HepG2 (cell line): Measurements from ENCODE around the gene CREBZF. TPM values are rescaled to one million over a fixed set of nuclear protein-coding genes. Genes with fewer than 3 reads are reported as not detected.

Source experiments
- ATAC-seq: fragments of 200-7000 bp; cut with Tn5 transposase; 3 replicates; pipeline ENCODE4 v1.9.1; 2020; ENCODE audit warnings: mild to moderate bottlenecking, moderate library complexity
- BruUV-seq: library from RNA; stranded (reverse); fragments of 400-500 nt; replicated peaks from 2 replicates; lab custom pipeline; 2021; lab: Mats Ljungman, UMichigan
- CTCF ChIA-PET: fragments of 300-600 bp; formaldehyde crosslinking; extraction: SDS; loops from one replicate; lab custom pipeline; 2021; ENCODE audit warnings: low total read pairs, inconsistent platforms, low intra/inter-chr PET ratio; lab: Yijun Ruan, JAX
- POLR2A ChIA-PET: fragments of 350-600 bp; sonication (Branson Sonifier 250); formaldehyde crosslinking; loops from one replicate; lab custom pipeline; 2020; ENCODE audit warnings: antibody characterized with exemption, inconsistent platforms; lab: Yijun Ruan, JAX
- DNase-seq: peaks from one replicate; pipeline ENCODE4 v3.0.0-alpha.2; 2015; ENCODE audit warnings: low spot score
- FAIRE-seq: peaks from 3 replicates; lab custom pipeline; 2011; peaks lifted over from hg19 to GRCh38; lab: Jason Lieb, UNC
- H2AFZ ChIP-seq: one replicate; pipeline ENCODE4 v1.6.1; 2011; ENCODE audit warnings: low read length, inconsistent platforms
- H3K27ac ChIP-seq: fragments of 300-600 bp; 3 replicates; pipeline ENCODE4 v1.8.0; 2011; ENCODE audit warnings: mixed run types, mild to moderate bottlenecking, mixed read lengths, low read length, inconsistent platforms; ENCODE audit not compliant: insufficient read depth; ENCODE audit errors: extremely low read length
- H3K27me3 ChIP-seq, 2 experiments: fragments of 200-600 bp in 1 of 2; 2 replicates in 1 of 2; 3 replicates in 1 of 2; pipeline versions ENCODE4 v1.6.0 to v1.8.0; 2011; ENCODE audit warnings: low read length in 2 of 2, mild to moderate bottlenecking in 2 of 2, moderate library complexity in 2 of 2, inconsistent platforms in 1 of 2; ENCODE audit not compliant: insufficient read depth in 2 of 2, control insufficient read depth in 1 of 2
- H3K36me3 ChIP-seq, 2 experiments: fragments of 200-600 bp in 1 of 2; replicated peaks in 1 of 2; 2 replicates in 1 of 2; 3 replicates in 1 of 2; pipeline versions ENCODE4 v1.5.1 to v1.8.0; 2011; ENCODE audit warnings: low read length in 2 of 2, inconsistent platforms in 1 of 2; ENCODE audit not compliant: insufficient read depth in 2 of 2, control insufficient read depth in 1 of 2
- H3K4me1 ChIP-seq: 2 replicates; pipeline ENCODE4 v1.5.1; 2012; ENCODE audit warnings: low read length, inconsistent platforms; ENCODE audit not compliant: insufficient read depth
- H3K4me2 ChIP-seq: 2 replicates; pipeline ENCODE4 v1.6.0; 2011; ENCODE audit warnings: low read depth, low read length, inconsistent platforms
- H3K4me3 ChIP-seq, 3 experiments: fragments of 200-600 bp in 1 of 3; sonication (generic), shearing (Covaris generic) in 1 of 3; replicated peaks in 1 of 3; 2 replicates each; pipeline ENCODE4 v1.5.1; 2011 to 2016; ENCODE audit warnings: low read length in 3 of 3, inconsistent platforms in 2 of 3, low read depth in 2 of 3, mild to moderate bottlenecking in 2 of 3, control low read depth in 1 of 3, mixed read lengths in 1 of 3; ENCODE audit not compliant: insufficient read depth in 1 of 3
- H3K79me2 ChIP-seq: one replicate; pipeline ENCODE4 v1.6.1; 2011; ENCODE audit warnings: low read length, inconsistent platforms; ENCODE audit not compliant: insufficient read depth
- H3K9ac ChIP-seq: 2 replicates; pipeline ENCODE4 v1.6.0; 2011; ENCODE audit warnings: mild to moderate bottlenecking, low read depth, low read length, inconsistent platforms; ENCODE audit not compliant: insufficient read depth
- H3K9me3 ChIP-seq: 2 replicates; pipeline ENCODE4 v1.5.1; 2012; ENCODE audit warnings: mild to moderate bottlenecking, low read length
- H4K20me1 ChIP-seq: 2 replicates; pipeline ENCODE4 v1.6.0; 2011; ENCODE audit warnings: inconsistent platforms, mild to moderate bottlenecking, low read length, moderate library complexity; ENCODE audit not compliant: insufficient read depth
- ARNTL ChIP-seq: sonication (generic); formaldehyde crosslinking; IDR thresholded peaks from 2 replicates; pipeline ENCODE4 v1.4.0; 2020; ENCODE audit warnings: mild to moderate bottlenecking, missing genetic modification reagents
- ATF2 ChIP-seq: sonication (generic); formaldehyde crosslinking; IDR thresholded peaks from 2 replicates; pipeline ENCODE4 v1.4.0; 2020; ENCODE audit warnings: missing genetic modification reagents
- CBX5 ChIP-seq: sonication (generic); formaldehyde crosslinking; IDR thresholded peaks from 2 replicates; pipeline ENCODE4 v1.4.0; 2020; ENCODE audit warnings: missing genetic modification reagents, borderline replicate concordance
- CCDC6 ChIP-seq: sonication (generic); formaldehyde crosslinking; IDR thresholded peaks from 2 replicates; pipeline ENCODE4 v1.8.1; 2022; ENCODE audit warnings: mild to moderate bottlenecking, missing genetic modification reagents, moderate library complexity
- IRX3 ChIP-seq: sonication (generic); formaldehyde crosslinking; IDR thresholded peaks from 2 replicates; pipeline ENCODE4 v1.8.1; 2023; ENCODE audit warnings: mild to moderate bottlenecking, low read depth, missing genetic modification reagents, borderline replicate concordance
- KLF6 ChIP-seq: IDR thresholded peaks from 2 replicates; pipeline ENCODE4 v1.8.0; 2016; ENCODE audit warnings: missing biosample characterization, missing genetic modification reagents
- LCORL ChIP-seq, 2 experiments: fragments of 450-650 bp in 1 of 2; sonication (generic) in 1 of 2; formaldehyde crosslinking in 1 of 2; IDR thresholded peaks; 2 replicates each; pipeline versions ENCODE4 v1.5.0 to v1.6.1; 2017 to 2020; ENCODE audit warnings: antibody characterized with exemption in 1 of 2, missing genetic modification reagents in 1 of 2
- PAWR ChIP-seq: sonication (generic); formaldehyde crosslinking; IDR thresholded peaks from 2 replicates; pipeline ENCODE4 v1.4.0; 2020; ENCODE audit warnings: missing genetic modification reagents, mild to moderate bottlenecking, borderline replicate concordance
- POLR2AphosphoS5 ChIP-seq: IDR thresholded peaks from 2 replicates; pipeline ENCODE4 v1.6.1; 2012; ENCODE audit warnings: low read depth, low read length
- SYNCRIP ChIP-seq: fragments of 200-400 bp; formaldehyde crosslinking; IDR thresholded peaks from 2 replicates; pipeline ENCODE4 v1.6.1; 2018; ENCODE audit warnings: mild to moderate bottlenecking, low read depth, low read length; ENCODE audit not compliant: insufficient read depth
- TRIM22 ChIP-seq: fragments of 450-650 bp; IDR thresholded peaks from 2 replicates; pipeline ENCODE4 v1.6.1; 2017
- YEATS2 ChIP-seq: sonication (generic); formaldehyde crosslinking; IDR thresholded peaks from 2 replicates; pipeline ENCODE4 v1.4.0; 2020; ENCODE audit warnings: missing genetic modification reagents, borderline replicate concordance
- ZBTB20 ChIP-seq: sonication (generic); formaldehyde crosslinking; IDR thresholded peaks from 2 replicates; pipeline ENCODE4 v1.8.1; 2023; ENCODE audit warnings: missing genetic modification reagents, low read depth, mild to moderate bottlenecking, borderline replicate concordance
- ZFP62 ChIP-seq: sonication (generic); formaldehyde crosslinking; IDR thresholded peaks from 2 replicates; pipeline ENCODE4 v1.4.0; 2020; ENCODE audit warnings: missing genetic modification reagents
- ZKSCAN8 ChIP-seq: IDR thresholded peaks from 2 replicates; pipeline ENCODE4 v1.6.1; 2016; ENCODE audit warnings: borderline replicate concordance, missing genetic modification reagents, missing compliant biosample characterization
- ZNF235 ChIP-seq: sonication (generic); formaldehyde crosslinking; IDR thresholded peaks from 2 replicates; pipeline ENCODE4 v1.8.1; 2023; ENCODE audit warnings: mild to moderate bottlenecking, missing genetic modification reagents, borderline replicate concordance
- ZNF432 ChIP-seq: sonication (generic); formaldehyde crosslinking; IDR thresholded peaks from 2 replicates; pipeline ENCODE4 v1.5.0; 2020; ENCODE audit warnings: missing genetic modification reagents, mild to moderate bottlenecking, borderline replicate concordance
- ZNF605 ChIP-seq: sonication (generic); formaldehyde crosslinking; IDR thresholded peaks from 2 replicates; pipeline ENCODE4 v1.8.0; 2022; ENCODE audit warnings: mild to moderate bottlenecking, missing genetic modification reagents
- ZSCAN12 ChIP-seq: sonication (generic); formaldehyde crosslinking; IDR thresholded peaks from 2 replicates; pipeline ENCODE4 v1.9.0; 2021; ENCODE audit warnings: mild to moderate bottlenecking, missing genetic modification reagents
- WGBS: methylation state at CpG from one replicate; pipeline ENCODE4 v1.1.6; 2017; ENCODE audit warnings: low lambda C conversion rate; 5-methylcytosine and 5-hydroxymethylcytosine counted together
- in situ Hi-C: cut with HindIII; loops from 2 replicates; pipeline ENCODE4 v1.10.0; 2017; ENCODE audit warnings: low pct_unique_long_range_greater_than_20kb; ENCODE audit not compliant: extremely low pct_ligation_motif_present
- intact Hi-C: fragments of 100-400 bp; cut with micrococcal nuclease; formaldehyde crosslinking; loops from one replicate; pipeline ENCODE4 v1.10.0; 2022; ENCODE audit not compliant: unreplicated experiment
- polyA plus RNA-seq, 8 experiments: library from polyadenylated mRNA; depleted of rRNA in 3 of 8; stranded (reverse) in 7 of 8; unstranded in 1 of 8; fragments of >200 nt; fragmentation: Illumina TruSeq in 4 of 8; extraction: Trizol in 4 of 8; gene quantifications; 2 replicates each; pipeline versions ENCODE4 v1.2.1 to v1.2.3, GENCODE V29; 2011 to 2016; ENCODE audit warnings: low read depth in 4 of 8, missing spikeins in 1 of 8, mixed read lengths in 1 of 8; ENCODE audit not compliant: insufficient read depth in 1 of 8
- total RNA-seq, 5 experiments: library from RNA; depleted of rRNA; stranded (reverse); fragments of >200 nt; fragmentation: Illumina TruSeq; extraction: Trizol; gene quantifications; 2 replicates each; pipeline ENCODE4 v1.2.3, GENCODE V29; 2016; ENCODE audit warnings: low read depth in 1 of 5

CREBZF gene
- total and polyA plus RNA-seq, 2 of the 13 experiments (the other 11 are each of a cell fraction or from before 2014, with no cell fraction given), result 30.6 to 43.1 TPM

- no peak overlapping the region for H3K4me3 ChIP-seq
- 39% methylated on average over 4 of the region's 4 CpGs for WGBS
- TF ChIP-seq ARNTL (CRISPR knock-in tag), result no peak
- no peak for TF ChIP-seq ZNF432 (CRISPR knock-in tag)
- no peak for TF ChIP-seq ZNF235
- no peak for TF ChIP-seq ATF2 (CRISPR knock-in tag)
- TF ChIP-seq POLR2AphosphoS5, result no peak
- TF ChIP-seq ZFP62, result no peak
- no peak for TF ChIP-seq LCORL (IDR thresholded peaks at IDR 0.05)
- no peak for TF ChIP-seq LCORL (CRISPR knock-in tag; IDR thresholded peaks at IDR 0.05)
- TF ChIP-seq ZSCAN12 (CRISPR knock-in tag), result no peak
- no peak for TF ChIP-seq ZKSCAN8
- TF ChIP-seq YEATS2 (CRISPR knock-in tag), result no peak
- TF ChIP-seq CCDC6 (CRISPR knock-in tag), result no peak
- TF ChIP-seq IRX3 (CRISPR knock-in tag), result no peak
- TF ChIP-seq CBX5 (CRISPR knock-in tag), result no peak
- TF ChIP-seq TRIM22, result no peak
- TF ChIP-seq SYNCRIP, result no peak
- TF ChIP-seq ZBTB20 (CRISPR knock-in tag), result no peak
- TF ChIP-seq ZNF605 (CRISPR knock-in tag), result no peak
- no peak for TF ChIP-seq PAWR (CRISPR knock-in tag)
- TF ChIP-seq KLF6 (CRISPR knock-in tag), result no peak
- no peak overlapping the region for H2AFZ ChIP-seq
- FAIRE-seq, result no peak
- no peak overlapping the region for H3K27ac ChIP-seq
- BruUV-seq, result no TSS peak
- H3K4me2 ChIP-seq, result no peak overlapping the region
- in situ Hi-C loops, result no loop called here
- no peaks in the 10 kb centered on the region for H3K36me3 ChIP-seq
- intact Hi-C loops, result no loop called here
- no peaks in the 10 kb centered on the region for H3K9me3 ChIP-seq
- peaks cover 13% of the 10 kb centered on the region; the same call in 1 of the 2 replicates for H3K4me1 ChIP-seq
- ChIA-PET CTCF (no interaction called here), POLR2A (no interaction called here)
- DNase-seq, result no peak
- H3K9ac ChIP-seq, result no peak overlapping the region
- H3K27me3 ChIP-seq, result peaks cover 0 to 10% of the 10 kb centered on the region in 2 experiments; a peak in 1 of 5 replicates
- H4K20me1 ChIP-seq, result no peaks in the 10 kb centered on the region
- ATAC-seq, result no peak
- no peaks in the 10 kb centered on the region for H3K79me2 ChIP-seq
These were observed 14.6 kb upstream of the CREBZF start for GRCh38 chr11:85679576-85679975.
